ELR (cell line): ENCODE results near the gene ANAPC7.
"Not testable (repeated sequence)": the region's sequence is repeated elsewhere in the genome, so short reads cannot be mapped to it uniquely, and the experiment has no call there.

Experiments
- DNase-seq: peaks from one replicate; pipeline ENCODE4 v3.0.0-alpha.2; 2015; ENCODE audit warnings: low read depth

The ANAPC7 gene

GRCh38 chr12:110403146-110403975 is at the start of gene ANAPC7:
TSS of gene ANAPC7 (minus strand) at chr12:110403708. CDS start at chr12:110403627, 81 bp downstream.
- peak; percentile 93 for DNase-seq

DNA sequence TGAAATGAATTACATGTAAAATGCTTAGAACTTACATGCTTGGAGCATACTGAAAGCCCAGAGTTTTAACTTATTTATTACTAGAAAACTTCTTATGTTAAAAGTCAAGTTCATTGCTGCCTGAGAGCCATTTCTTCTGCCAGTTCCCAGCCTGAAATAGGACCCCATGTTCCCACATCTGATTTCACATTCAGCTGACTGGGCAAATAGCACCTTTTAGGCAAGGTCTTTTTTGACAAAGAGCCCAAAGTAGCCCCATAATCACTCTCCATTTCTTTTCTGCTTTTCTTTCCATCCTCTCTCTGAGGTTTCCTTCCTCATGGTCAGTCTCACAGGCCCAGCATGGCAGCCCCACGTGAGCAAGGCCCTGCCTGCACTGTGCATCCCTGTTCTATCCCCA is 47.8 kb upstream of the ANAPC7 start:
- DNase-seq = no peak

DNA sequence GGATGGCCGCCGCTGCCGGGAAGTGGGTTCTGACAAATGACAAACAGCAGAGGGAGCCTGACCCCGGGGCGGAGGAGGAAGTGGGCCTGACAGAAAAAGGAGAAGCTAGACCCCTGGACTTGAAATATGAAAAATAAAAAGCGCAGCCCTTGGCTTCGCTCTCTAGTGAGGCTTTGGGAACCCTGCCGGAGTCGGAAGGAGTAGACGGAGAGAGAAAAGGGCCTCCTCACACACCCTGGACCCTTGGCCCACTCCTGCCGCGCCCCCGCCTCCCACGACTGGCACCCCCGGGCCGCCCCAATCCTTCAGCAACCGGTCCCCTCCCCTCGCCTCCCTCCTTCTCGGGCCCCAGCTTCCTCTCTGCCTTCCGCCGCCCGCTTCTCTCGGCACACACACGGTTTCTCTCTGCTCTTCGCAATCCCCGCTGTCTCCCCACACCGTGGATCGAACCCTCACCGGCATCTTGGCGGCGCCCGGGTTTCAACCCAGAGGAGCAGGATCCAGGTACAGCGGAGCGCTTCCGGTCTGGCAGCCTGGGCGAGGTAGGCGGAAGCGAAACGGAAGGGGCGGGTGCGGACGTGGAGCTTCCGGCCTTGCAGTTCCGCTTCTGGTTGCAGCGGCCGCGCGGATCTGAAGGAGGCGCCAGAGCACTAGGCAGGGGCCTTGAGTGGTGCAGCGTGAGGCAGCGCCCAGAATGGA is 46.4 kb upstream of the ANAPC7 start, which contains the start of gene ARPC3:
Gene ARPC3, minus strand, starts transcription at position 539 of the 699 bp plus-strand sequence. Its CDS starts 77 bp downstream, at position 462.
- peak; percentile 97 for DNase-seq

- no peak for DNase-seq
Observed at GRCh38 chr12:110444455-110444854, 40.9 kb upstream of the ANAPC7 start.

GRCh38 chr12:110436231-110436630 is 32.7 kb upstream of the ANAPC7 start:
- peak; percentile 65 for DNase-seq

DNA sequence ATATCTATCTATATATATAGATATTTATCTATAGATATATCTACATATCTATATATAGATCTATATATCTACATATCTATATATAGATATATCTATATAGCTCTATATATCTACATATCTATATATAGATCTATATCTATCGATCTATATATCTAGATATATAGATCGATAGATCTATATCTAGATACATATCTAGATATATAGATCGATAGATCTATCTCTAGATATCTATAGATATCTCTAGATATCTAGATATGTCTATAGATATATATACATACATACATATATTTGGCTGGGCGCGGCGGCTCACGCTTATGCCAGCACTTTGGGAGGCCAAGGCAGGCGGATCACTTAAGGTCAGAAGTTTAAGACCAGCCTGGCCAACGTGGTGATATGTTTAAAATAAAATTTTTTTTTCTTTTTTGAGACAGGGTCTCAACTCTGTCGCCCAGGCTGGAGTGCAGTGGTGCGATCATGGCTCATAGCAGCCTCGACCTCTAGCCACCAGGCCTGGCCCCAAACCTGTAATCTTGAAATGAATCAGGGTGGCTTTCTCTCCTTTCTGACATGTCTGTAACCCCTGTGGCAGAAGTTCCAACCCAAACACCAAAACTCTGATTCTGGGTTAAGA is 28.6 kb upstream of the ANAPC7 start:
- DNase-seq = no peak

DNA sequence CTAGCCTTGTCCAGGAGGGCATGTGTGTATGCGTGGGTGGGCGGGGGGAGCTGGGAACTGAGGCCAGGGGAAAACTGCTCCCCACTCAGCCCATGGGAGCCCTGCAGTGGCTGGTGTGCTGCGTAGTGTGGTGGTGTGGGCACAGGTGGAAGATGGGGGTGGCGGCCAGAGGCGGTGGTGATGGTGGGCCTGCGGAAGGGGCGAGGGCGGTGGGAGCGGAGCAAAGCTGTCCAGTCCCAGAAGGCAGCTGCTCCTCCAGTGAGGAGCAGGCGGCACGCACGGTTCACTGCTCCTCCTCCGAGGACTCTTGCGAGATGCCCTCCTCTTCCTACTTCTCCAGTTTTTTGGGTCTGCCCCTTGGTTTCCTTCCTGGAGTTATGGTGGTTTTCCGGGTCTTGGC is 26.2 kb upstream of the ANAPC7 start:
- DNase-seq = not testable (repeated sequence)

GRCh38 chr12:110426406-110426805 is 22.9 kb upstream of the ANAPC7 start:
- DNase-seq = no peak

GRCh38 chr12:110424237-110424636 is 20.7 kb upstream of the ANAPC7 start:
- no peak for DNase-seq

- DNase-seq = no peak
Observed at GRCh38 chr12:110421701-110422100, 18.2 kb upstream of the ANAPC7 start.

DNA sequence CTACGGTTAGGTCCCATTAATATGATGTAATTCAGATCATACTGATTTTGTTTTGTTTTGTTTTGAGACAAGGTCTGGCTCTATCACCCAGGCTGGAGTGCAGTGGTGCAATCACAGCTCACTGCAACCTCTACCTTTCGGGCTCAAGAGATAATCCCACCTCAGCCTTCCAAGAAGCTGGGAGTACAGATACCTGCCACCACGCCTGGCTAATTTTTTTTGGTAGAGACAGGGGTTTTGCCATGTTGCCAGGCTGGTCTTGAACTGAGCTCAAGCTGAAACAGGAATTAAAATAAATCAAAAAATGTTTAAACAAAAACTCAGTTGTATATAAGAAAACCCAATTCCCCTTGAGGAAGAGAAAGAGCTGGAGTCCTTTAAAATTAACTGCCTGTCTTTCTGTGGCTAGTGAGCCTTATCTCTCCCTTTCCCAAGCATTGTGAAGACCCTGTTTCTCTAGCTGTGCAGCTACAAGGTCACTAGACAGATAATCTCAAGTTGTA is 17.7 kb upstream of the ANAPC7 start:
- DNase-seq = no peak

DNA sequence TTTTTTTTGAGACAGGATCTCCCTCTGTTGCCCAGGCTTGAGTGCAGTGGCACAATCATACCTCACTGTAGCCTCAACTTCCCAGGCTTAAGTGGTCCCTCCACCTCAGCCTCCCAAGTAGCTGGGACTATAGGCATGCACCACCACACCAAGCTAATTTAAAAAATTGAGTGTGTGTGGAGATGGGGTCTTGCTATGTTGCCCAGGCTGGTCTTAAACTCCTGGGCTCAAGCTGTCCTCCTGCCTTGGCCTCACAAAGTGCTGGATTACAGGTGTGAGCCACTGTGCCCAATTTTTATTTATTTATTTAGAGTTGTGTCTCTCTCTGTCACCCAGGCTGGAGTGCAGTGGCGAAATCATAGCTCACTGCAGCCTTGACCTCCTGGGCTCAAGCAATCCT is 17.1 kb upstream of the ANAPC7 start:
- DNase-seq = not testable (repeated sequence)

DNA sequence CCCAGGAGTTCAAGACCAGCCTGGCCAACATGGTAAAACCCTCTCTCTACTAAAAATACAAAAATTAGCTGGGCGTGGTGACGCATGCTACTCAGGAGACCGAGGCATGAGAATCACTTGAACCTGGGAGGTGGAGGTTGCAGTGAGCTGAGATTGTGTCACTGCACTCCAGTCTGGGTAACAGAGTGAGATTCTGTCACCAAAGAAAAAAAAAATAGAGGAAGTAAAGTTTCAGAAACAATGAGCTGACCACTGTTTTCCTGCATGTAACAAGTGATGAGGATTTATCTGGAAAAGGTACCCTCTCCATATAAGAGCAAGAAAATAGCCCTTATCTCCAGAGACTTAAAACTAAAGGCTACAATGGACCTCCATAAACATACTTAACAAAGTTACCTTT is 13.6 kb upstream of the ANAPC7 start:
- not testable (repeated sequence) for DNase-seq

DNA sequence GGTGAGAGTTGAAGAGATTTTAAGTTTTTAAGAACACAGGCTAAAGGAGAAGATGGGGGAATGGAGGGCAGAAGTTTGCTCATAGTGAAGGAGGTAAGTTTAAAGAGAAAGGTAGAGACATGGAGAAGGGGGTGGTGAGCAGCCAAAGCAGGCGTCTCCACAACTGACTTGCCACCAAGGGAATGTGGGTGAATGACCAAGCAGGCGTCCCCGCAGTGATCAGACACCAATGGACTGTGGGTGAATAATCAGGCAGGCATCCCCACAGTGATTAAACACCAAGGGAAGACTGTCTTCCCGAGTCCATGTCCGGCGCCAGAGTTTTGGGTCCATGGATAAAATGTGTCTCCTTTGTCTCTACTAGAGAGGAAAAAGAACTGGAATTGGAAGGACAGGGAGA is 6.6 kb upstream of the ANAPC7 start:
- DNase-seq = peak; percentile 47

DNA sequence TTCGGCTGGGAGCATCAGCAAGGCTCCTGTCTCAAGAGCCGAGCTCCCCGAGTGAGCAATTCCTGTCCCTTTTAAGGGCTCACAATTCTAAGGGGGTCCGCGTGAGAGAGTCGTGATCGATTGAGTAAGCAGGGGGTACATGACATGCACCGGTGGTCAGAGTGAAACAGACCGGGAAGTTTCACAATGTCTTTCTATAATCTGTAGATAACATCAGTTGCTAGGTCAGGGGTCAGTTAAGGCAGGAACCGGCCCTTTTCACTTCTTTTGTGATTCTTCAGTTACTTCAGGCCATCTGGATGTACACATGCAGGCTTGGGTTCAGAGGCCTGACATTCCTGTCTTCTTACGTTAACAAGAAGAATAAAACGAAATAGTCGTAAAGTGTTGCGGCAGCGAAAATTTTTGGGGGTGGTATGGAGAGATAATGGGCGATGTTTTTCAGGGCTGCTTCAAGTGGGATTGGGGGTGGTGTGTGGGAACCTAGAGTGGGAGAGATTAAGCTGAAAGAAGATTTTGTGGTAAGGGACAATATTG is 1.7 kb upstream of the ANAPC7 start:
- DNase-seq = not testable (repeated sequence)

DNA sequence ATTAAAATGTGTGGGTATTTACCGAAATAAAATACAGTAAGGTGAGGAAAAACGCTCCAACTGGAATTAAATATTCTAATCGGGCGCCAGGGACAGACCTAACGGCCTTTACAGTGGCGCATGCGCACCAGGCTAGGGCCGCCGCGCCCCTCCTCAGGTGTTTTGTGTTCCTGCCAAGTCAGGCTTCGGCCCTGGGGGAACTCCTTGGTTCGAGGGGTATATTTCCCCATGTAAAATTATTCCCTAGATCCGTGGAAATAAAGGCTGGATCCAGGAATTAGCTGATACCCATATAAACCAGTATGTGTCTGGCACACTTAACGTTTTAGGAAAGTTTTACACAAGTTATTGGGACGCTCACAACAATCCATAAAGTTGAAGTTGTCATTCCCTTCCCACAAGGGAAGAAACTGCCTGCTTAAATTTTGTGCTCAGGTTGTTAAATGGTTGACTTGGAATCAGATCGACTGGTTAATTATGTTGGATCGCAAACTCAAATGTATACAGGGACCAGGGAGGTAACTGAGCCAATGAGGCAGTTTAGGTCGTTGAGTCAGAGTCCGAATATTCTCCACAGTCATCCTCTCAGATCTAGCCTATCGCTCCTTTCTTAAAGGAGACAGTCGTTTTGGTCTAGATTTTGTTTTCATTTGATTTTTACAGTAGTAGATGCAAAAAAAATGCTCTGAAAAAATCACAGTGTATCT is 621 bp upstream of the ANAPC7 start:
- peak; percentile 88 for DNase-seq

GRCh38 chr12:110382683-110383082 is 20.8 kb downstream of the ANAPC7 start:
- DNase-seq = no peak

GRCh38 chr12:110379631-110380030 is 23.9 kb downstream of the ANAPC7 start:
- no peak for DNase-seq

DNA sequence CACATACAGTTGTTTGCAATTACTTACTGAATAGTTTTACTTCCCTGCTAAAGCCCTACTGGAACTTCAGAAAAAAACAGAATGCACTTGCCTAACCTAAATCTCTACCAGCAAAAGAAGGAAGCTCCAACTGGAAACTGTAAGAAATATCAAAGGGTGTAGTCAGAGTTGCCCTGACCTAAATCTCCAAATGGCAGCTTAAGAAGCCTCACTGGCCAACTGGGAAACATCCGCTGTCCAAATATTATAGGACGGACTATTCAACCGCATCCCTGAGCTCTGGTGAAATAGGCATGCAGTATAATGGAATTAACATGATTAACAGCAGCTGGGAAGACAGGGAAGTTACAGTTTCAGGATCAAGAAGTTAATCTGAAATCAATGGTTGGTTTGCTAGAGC is 24.3 kb downstream of the ANAPC7 start:
- no peak for DNase-seq

- DNase-seq = not testable (repeated sequence)
Observed at GRCh38 chr12:110378131-110378790, 25.2 kb downstream of the ANAPC7 start.
